Measurements from ENCODE around the gene EP300.
A peak's percentile ranks its signal among the peaks of the same experiment; 100 is the strongest.

Gene EP300

DNA sequence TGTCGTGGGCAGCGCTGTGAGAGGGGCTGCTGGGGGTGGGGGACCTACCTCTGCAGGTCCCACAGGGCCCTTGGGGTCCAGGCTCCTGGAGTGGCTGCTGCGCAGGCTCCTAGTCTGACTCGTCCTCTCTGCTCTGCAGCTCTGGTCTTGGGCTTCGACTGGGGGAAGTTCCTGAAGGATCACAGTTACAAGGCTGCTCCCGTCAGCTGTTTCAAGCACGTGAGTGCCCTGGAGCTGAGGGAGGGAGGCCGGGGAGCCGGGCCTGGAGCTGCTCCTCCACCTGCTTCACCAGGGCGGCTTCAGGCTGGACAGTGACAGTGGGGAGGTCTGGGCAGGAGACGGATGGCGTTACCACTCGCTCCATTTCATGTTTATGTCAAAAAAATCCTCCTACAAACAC, 124.6 kb downstream of the EP300 start:
- H3K4me3 ChIP-seq (ENCODE audit: low read depth, low read length): peak overlapping the region; percentile 35

DNA sequence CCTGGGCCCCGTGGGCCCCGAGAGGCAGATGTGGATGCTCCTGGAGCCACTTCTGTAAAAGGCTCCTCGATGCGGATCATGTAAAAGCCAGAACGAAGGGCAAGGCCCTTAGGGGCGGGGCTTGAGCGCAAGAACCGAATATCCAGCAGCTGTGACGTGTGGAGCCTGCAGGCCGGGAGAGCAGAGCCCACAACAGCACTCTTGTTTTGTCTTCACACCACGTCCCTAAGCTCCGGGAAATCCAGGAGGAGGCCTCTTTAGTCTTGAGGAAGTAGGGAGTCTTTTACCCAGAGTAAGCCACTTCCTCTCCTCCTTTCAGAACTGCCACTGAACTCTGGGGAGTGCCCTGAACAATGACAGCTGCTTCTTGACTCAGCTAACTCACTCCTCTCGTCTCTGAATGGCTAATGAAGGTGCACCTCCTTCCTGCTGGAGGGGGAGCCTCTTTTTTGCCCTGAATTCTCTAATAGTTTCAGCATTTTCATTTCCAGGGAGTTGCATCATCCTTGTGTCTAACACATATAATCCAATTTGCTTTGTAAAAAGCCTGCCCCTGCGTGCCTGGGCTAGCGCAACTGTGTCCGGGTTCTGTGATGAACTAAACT, 125.3 kb downstream of the EP300 start:
- peak overlapping the region; percentile 35 for H3K4me3 ChIP-seq (ENCODE audit: low read depth, low read length)

More for the DNA sequence above, 124.6 kb downstream of the EP300 start:
- TF ChIP-seq, protein P1, sequence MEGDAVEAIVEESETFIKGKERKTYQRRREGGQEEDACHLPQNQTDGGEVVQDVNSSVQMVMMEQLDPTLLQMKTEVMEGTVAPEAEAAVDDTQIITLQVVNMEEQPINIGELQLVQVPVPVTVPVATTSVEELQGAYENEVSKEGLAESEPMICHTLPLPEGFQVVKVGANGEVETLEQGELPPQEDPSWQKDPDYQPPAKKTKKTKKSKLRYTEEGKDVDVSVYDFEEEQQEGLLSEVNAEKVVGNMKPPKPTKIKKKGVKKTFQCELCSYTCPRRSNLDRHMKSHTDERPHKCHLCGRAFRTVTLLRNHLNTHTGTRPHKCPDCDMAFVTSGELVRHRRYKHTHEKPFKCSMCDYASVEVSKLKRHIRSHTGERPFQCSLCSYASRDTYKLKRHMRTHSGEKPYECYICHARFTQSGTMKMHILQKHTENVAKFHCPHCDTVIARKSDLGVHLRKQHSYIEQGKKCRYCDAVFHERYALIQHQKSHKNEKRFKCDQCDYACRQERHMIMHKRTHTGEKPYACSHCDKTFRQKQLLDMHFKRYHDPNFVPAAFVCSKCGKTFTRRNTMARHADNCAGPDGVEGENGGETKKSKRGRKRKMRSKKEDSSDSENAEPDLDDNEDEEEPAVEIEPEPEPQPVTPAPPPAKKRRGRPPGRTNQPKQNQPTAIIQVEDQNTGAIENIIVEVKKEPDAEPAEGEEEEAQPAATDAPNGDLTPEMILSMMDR (IDR thresholded peaks at IDR 0.05; ENCODE audit: low read depth, low read length): no peak

DNA sequence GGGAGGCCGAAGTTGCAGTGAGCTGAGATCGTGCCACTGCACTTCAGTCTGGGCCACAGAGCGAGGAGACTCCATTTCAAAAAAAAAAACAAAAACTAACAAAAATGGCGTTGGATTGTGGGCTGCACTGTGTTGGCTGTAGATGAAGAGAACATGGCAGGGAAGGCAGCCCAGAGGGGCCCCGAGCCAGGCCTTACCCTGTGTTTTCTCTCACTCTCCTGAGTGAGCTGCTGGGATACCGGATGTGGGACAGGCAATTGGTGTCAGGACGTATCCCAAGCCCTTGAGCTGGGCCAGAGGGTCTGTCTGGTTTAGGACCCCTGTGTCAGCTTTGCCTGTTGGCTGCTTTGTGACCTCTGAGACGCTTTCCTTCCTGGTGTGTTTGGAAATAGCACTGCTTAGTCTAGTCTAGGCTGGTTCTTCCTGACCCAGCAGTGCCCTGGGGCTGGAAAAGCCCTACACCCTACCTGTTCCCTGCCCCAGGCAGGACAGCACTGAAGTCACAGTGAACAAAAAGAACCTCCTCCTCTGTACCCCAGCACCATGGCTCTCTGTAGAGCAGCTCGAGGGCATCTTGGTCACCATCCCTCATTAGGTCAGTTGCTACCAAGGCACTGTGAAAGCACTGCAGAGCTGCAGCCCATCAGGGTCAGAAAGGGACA, 130.6 kb downstream of the EP300 start:
- TF ChIP-seq, protein P1 (IDR thresholded peaks at IDR 0.05; ENCODE audit: low read depth, low read length): no peak
- H3K4me3 ChIP-seq (ENCODE audit: low read depth, low read length): no peak overlapping the region

More for the DNA sequence above, 125.3 kb downstream of the EP300 start:
- TF ChIP-seq, protein P1 (IDR thresholded peaks at IDR 0.05; ENCODE audit: low read depth, low read length): no peak

DNA sequence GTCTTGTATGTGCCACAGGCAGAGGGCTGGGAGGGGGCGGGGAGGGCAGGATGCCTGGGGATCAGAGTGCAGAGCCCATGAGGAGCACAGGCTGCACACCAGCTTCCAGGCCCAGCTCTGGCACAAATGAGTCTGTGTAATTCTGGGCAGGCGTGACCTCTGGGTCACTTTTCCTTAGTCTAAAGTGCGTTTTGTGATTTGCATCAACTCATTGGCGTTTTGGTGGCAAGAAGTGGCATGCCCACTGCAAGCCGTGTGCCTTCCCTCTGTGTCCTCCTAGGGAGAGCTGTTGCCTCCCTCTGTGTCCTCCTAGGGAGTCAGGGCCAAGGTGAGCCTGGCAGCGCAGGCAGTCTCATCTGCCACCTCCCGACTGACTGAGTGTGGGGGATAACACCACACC, 131.1 kb downstream of the EP300 start:
- TF ChIP-seq, protein P1 (IDR thresholded peaks at IDR 0.05; ENCODE audit: low read depth, low read length): no peak
- H3K4me3 ChIP-seq (ENCODE audit: low read depth, low read length): no peak overlapping the region

DNA sequence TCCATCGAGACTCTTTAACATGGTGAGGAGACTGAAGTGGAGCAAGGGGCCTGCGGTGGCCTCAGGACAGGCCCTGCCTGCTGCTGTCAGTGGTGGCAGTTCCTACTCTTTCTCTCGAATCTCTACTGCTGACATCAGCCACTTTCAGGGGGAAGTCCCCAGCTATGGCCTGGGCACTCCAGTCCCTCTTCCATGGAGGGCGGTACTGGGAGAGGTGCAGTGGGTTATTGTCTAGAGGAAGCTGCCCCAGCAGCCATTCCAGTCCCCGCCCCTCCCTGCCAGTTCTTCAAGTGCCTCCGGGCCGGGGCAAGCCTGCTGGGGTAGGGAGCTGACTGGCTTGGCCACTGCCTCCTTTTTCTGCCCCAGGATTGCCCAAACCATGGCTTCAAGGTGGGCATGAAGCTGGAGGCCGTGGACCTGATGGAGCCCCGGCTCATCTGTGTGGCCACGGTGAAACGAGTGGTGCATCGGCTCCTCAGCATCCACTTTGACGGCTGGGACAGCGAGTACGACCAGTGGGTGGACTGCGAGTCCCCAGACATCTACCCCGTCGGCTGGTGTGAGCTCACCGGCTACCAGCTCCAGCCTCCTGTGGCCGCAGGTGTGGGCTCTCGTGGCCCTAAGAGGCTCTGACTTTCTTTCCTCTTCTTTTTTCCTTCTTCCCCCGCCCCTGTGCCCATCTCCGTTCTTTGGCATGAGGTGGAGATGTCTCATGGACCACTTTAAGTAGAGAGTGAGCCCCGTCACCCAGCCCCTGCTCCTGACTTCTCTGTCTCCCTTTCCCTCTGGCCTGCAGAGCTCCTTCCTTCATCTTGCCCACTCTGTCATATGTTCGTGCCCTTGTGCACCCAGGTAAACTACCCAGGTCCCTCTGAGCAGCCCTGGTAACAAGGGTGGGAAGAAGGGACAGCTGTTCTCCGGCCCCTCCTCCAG, 134.6 kb downstream of the EP300 start:
- TF ChIP-seq, protein P1 (IDR thresholded peaks at IDR 0.05; ENCODE audit: low read depth, low read length): no peak
- H3K4me3 ChIP-seq (ENCODE audit: low read depth, low read length): no peak overlapping the region

DNA sequence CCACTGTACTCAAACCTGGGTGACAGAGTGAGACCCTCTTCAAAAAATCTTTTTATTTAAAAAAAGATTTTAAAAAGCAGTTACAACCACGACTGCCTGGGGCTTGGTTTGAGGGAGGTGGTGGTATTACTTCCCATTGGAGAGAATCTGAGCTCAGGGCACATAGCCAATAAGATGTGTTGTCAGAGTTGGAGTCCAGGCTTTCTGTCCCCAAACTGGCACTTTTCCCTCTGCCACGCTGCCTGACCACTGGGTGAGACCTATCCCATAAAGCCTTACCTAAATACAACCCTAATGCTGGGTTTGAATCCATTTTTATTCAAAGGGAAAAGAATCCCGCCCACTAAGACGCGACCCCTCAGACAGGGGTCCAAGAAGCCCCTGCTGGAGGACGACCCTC, 136.8 kb downstream of the EP300 start:
- TF ChIP-seq, protein P1 (IDR thresholded peaks at IDR 0.05; ENCODE audit: low read depth, low read length): no peak
- no peak overlapping the region for H3K4me3 ChIP-seq (ENCODE audit: low read depth, low read length)

Measured in WI38 (cell line).